ENCODE results near the gene TCTA.

DNA sequence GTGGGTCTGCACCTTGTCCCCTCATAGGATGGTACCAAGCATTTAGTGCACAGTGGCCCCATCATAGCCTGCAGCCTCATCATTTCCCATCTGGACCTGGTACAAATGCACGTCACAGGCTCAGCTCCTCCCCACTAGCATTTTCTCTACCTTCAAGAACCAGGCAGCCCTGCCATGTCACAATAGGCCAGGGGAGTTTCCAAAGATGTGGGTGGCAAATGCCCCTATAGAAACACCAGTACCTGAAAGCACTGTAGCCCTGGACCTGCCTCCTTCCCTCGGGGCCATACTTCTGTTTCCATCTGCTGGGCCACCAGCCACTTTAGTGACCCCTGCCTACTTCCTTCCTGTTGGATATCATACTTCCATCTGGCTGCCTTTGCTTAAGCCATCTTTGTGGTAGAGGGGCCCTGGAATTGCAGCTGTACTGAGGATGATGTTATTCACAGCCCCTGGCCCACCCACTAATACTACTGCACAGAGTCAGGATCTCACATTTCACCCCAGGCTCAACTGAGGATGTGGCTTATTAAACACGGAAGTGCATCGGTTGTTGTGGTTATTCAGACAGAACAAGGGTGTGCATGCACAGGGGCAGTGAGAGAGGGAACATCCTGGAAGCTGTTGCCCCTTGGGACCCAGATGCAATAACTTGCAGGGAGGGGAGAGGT lies 3.8 kb downstream of the TCTA start:
- TF ChIP-seq, protein P1, sequence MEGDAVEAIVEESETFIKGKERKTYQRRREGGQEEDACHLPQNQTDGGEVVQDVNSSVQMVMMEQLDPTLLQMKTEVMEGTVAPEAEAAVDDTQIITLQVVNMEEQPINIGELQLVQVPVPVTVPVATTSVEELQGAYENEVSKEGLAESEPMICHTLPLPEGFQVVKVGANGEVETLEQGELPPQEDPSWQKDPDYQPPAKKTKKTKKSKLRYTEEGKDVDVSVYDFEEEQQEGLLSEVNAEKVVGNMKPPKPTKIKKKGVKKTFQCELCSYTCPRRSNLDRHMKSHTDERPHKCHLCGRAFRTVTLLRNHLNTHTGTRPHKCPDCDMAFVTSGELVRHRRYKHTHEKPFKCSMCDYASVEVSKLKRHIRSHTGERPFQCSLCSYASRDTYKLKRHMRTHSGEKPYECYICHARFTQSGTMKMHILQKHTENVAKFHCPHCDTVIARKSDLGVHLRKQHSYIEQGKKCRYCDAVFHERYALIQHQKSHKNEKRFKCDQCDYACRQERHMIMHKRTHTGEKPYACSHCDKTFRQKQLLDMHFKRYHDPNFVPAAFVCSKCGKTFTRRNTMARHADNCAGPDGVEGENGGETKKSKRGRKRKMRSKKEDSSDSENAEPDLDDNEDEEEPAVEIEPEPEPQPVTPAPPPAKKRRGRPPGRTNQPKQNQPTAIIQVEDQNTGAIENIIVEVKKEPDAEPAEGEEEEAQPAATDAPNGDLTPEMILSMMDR (conservative IDR thresholded peaks at IDR 0.05 in 1 of 2, IDR thresholded peaks at IDR 0.05 in 1 of 2; ENCODE audit: extremely low read depth in 1 of 2, insufficient read depth in 1 of 2, low read depth in 1 of 2, low read length in 2 of 2), result no peak
- TF ChIP-seq EZH2 (IDR thresholded peaks at IDR 0.05; ENCODE audit: borderline replicate concordance, low read length), result no peak

Data from mammary epithelial cell (primary cell).